Umbilical cord (tissue), 2 donors: ENCODE results near the gene CTBP2. TPM values are rescaled to one million over a fixed set of nuclear protein-coding genes. Genes with fewer than 3 reads are reported as not detected.
"Not testable (repeated sequence)": the region's sequence is repeated elsewhere in the genome, so short reads cannot be mapped to it uniquely, and the experiment has no call there.

Experiments used
- DNase-seq: peaks from one replicate; pipeline ENCODE4 v3.0.0-alpha.2; 2015; ENCODE audit warnings: low spot score
- total RNA-seq: library from RNA; depleted of rRNA; stranded (reverse); fragments of >200 nt; gene quantifications from one replicate; pipeline ENCODE4 v1.2.3, GENCODE V29; 2014; ENCODE audit warnings: low replicate concordance; ENCODE audit not compliant: insufficient read depth

The CTBP2 gene
- total RNA-seq, 1 donor from 2014 or later: 27.7 TPM

- no peak for DNase-seq
Observed at GRCh38 chr10:124997771-124998623, 162.4 kb downstream of the CTBP2 start.

- DNase-seq: no peak
Observed at GRCh38 chr10:124997306-124997705, 163.1 kb downstream of the CTBP2 start.

- DNase-seq: no peak
Observed at GRCh38 chr10:124996854-124997215, 163.5 kb downstream of the CTBP2 start.

GRCh38 chr10:124996127-124996853, 164.1 kb downstream of the CTBP2 start:
- no peak for DNase-seq

GRCh38 chr10:124995605-124996004, 164.8 kb downstream of the CTBP2 start:
- DNase-seq: no peak

GRCh38 chr10:124994573-124995473, 165.5 kb downstream of the CTBP2 start:
- no peak for DNase-seq

- no peak for DNase-seq
Observed at GRCh38 chr10:124993736-124994451, 166.5 kb downstream of the CTBP2 start.

GRCh38 chr10:124993345-124993708, 167.0 kb downstream of the CTBP2 start:
- DNase-seq: no peak

- DNase-seq: peak; percentile 35
Observed at GRCh38 chr10:124992462-124993344, 167.7 kb downstream of the CTBP2 start.

- no peak for DNase-seq
Observed at GRCh38 chr10:124991835-124992234, 168.5 kb downstream of the CTBP2 start.

GRCh38 chr10:124990671-124991625, 169.4 kb downstream of the CTBP2 start:
- DNase-seq: no peak

GRCh38 chr10:124989526-124989925, 170.8 kb downstream of the CTBP2 start:
- no peak for DNase-seq

GRCh38 chr10:124988753-124989152, 171.6 kb downstream of the CTBP2 start:
- not testable (repeated sequence) for DNase-seq

GRCh38 chr10:124987788-124988187, 172.6 kb downstream of the CTBP2 start:
- no peak for DNase-seq

- DNase-seq: no peak
Observed at GRCh38 chr10:124985162-124985561, 175.2 kb downstream of the CTBP2 start.

GRCh38 chr10:124984376-124984775, 176.0 kb downstream of the CTBP2 start:
- no peak for DNase-seq

GRCh38 chr10:124983321-124983720, 177.0 kb downstream of the CTBP2 start:
- DNase-seq: no peak

GRCh38 chr10:124978376-124978725, 182.0 kb downstream of the CTBP2 start:
- DNase-seq: no peak
